Duodenal mucosa (tissue), 2 donors: ENCODE data around the gene CD74.

ENCODE experiments used
- H3K27ac ChIP-seq: one replicate; pipeline ENCODE4 v1.7.0; 2013; ENCODE audit warnings: low read depth, low read length
- H3K27me3 ChIP-seq, 2 donors: one replicate each; pipeline ENCODE4 v1.7.0; 2013; ENCODE audit warnings: low read length in 2 of 2, control low read depth in 1 of 2; ENCODE audit not compliant: insufficient read depth in 2 of 2, control insufficient read depth in 1 of 2
- H3K36me3 ChIP-seq, 2 donors: one replicate each; pipeline ENCODE4 v1.7.0; 2013; ENCODE audit warnings: low read length in 2 of 2, control low read depth in 1 of 2; ENCODE audit not compliant: insufficient read depth in 2 of 2, control insufficient read depth in 1 of 2
- H3K4me1 ChIP-seq, 2 donors: one replicate each; pipeline ENCODE4 v1.7.0; 2013; ENCODE audit warnings: low read length in 2 of 2, control low read depth in 1 of 2; ENCODE audit not compliant: insufficient read depth in 2 of 2, control insufficient read depth in 1 of 2
- H3K4me3 ChIP-seq, 2 donors: one replicate each; pipeline ENCODE4 v1.7.0; 2013; ENCODE audit warnings: low read length in 2 of 2, low read depth in 1 of 2
- H3K9ac ChIP-seq, 2 donors: one replicate each; pipeline ENCODE4 v1.7.0; 2013; ENCODE audit warnings: low read length in 2 of 2, low read depth in 1 of 2
- H3K9me3 ChIP-seq, 2 donors: one replicate each; pipeline ENCODE4 v1.7.0; 2013; ENCODE audit warnings: low read length in 2 of 2, control low read depth in 1 of 2; ENCODE audit not compliant: control insufficient read depth in 1 of 2

CD74 gene

DNA sequence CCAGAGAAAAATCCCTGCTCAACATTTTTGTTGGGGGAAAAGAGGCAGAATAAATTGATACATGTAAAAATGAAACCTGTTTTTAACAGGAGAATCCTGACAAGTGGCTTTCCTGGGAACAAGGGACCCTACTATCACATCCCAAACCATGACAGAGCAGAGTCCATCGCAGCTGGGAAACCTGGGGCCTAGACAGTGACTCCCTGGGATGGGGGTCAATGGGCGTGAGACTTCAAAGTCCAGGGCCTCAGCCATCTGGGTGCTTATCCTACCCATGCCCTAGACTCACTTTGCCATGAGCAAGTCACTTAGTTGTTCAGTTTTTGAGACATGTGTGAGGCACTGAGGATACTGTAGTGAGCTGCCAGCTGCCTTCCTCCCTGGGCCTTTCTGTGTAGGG lies 49.5 kb downstream of the CD74 start:
- peaks cover 17 to 74% of the 10 kb centered on the region in 2 donors for H3K36me3 ChIP-seq
- H3K9me3 ChIP-seq, result no peaks in the 10 kb centered on the region

GRCh38 chr5:150361301-150361700 lies 51.4 kb downstream of the CD74 start:
- no peak overlapping the region for H3K4me3 ChIP-seq
- no peaks in the 10 kb centered on the region for H3K9me3 ChIP-seq

More for the DNA sequence above, 49.5 kb downstream of the CD74 start:
- Histone ChIP-seq H3K27ac (no peak overlapping the region), H3K9ac (no peak overlapping the region), H3K4me3 (no peak overlapping the region), H3K27me3 (no peaks in the 10 kb centered on the region), H3K4me1 (peaks cover 5 to 12% of the 10 kb centered on the region in 2 donors)

DNA sequence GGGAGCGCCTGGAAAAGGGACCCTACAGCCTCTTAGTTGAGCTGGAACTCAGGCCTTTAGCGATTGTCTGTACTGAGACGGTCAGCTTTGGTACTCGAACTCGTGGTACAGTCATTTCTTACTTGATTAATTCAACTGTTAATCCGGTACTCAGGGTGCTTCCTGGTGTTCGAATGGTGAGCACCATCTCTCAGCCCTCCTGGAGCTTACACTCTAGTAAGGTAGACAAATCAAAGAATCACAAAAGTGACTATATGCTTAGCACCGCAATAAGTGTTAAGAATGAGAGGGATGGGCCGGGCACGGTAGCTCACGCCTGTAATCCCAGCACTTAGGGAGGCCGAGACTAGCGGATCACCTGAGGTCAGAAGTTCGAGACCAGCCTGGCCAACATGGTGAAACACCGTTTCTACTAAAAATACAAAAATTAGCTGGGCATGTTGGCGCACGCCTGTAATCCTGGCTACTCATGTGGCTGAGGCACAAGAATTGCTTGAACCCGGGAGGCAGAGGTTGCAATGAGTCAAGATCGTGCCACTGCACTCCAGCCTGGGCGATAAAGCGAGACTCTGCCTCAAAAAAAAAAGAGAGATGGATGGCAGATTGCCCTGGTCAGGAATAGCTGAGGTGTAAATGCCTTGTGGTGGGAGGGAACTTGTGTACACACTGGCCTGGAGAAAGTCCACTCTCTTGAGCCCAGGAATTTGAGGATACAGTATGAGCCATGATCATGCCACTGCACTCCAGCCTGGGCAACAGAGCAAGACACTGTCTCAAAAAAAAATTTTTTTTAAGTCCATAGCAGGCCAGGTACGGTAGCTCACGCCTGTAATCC lies 54.2 kb downstream of the CD74 start:
- no peaks in the 10 kb centered on the region for H3K27me3 ChIP-seq
- peaks cover 19 to 21% of the 10 kb centered on the region in 2 donors for H3K4me1 ChIP-seq
- no peak overlapping the region for H3K27ac ChIP-seq
- peak overlapping the region; percentile 73 to 77 for H3K9ac ChIP-seq
- H3K9me3 ChIP-seq, result no peaks in the 10 kb centered on the region
- H3K4me3 ChIP-seq, result peak overlapping the region; percentile 88 to 90
- peaks cover 0 to 34% of the 10 kb centered on the region in 2 donors for H3K36me3 ChIP-seq

More at GRCh38 chr5:150361301-150361700, 51.4 kb downstream of the CD74 start:
- Histone ChIP-seq H3K27me3 (no peaks in the 10 kb centered on the region), H3K9ac (no peak overlapping the region), H3K36me3 (peaks cover 7 to 61% of the 10 kb centered on the region in 2 donors), H3K4me1 (peaks cover 16 to 21% of the 10 kb centered on the region in 2 donors), H3K27ac (no peak overlapping the region)

DNA sequence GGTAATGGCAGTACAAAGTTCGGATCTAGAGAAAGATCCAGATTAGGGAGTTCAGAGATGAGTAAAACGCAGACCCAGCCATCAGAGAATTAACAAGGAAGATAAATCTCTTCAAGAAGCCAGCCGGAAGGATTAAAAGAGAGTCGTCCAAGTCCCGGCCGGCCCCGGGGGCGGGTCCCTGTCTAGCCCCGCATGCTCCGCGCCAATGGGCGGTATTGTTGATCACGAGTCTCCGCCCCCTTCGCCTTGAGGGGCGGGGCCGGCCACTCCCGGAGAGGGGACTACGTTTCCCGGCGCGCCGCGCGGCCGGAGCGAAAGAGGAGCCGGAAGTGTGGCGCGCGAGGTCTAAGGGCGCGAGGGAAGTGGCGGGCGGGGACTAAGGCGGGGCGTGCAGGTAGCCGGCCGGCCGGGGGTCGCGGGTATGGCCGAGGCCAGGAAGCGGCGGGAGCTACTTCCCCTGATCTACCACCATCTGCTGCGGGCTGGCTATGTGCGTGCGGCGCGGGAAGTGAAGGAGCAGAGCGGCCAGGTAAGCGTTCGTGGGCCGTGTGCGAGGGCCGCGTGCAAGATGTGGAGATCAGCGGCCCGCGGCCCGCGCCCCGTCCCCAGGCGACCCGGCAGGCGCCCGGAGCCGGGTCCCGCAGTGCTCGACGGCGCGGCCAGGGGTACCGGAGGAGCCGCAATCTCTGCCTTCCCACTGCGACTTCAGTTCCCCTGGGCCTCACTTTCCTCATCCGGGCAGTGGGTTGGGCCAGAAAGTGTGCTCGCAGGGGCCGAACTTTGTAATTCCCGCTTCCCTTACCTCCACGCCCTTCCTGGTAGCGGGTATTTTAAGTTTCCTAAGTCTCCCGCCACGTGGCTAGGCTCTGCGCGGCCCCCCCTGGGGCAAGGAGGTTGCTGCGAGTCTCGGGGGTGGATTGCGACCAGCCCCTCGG lies 55.1 kb downstream of the CD74 start, which contains the start of gene TCOF1:
TCOF1 (plus strand) TSS at position 372 of the 935 bp plus-strand sequence; CDS start at position 422, 50 bp downstream.
- H3K4me1 ChIP-seq, result peaks cover 23% of the 10 kb centered on the region in 2 donors
- no peaks in the 10 kb centered on the region for H3K9me3 ChIP-seq
- peak within 1 kb of the TSS; percentile 73 to 77 for H3K9ac ChIP-seq
- peak within 1 kb of the TSS; percentile 18 for H3K27ac ChIP-seq
- peaks cover 0 to 25% of the 10 kb centered on the region in 2 donors for H3K36me3 ChIP-seq
- H3K4me3 ChIP-seq, result peak within 1 kb of the TSS; percentile 88 to 90
- no peaks in the 10 kb centered on the region for H3K27me3 ChIP-seq

GRCh38 chr5:150356575-150357294 lies 56.0 kb downstream of the CD74 start:
- Histone ChIP-seq H3K27me3 (no peaks in the 10 kb centered on the region), H3K36me3 (peaks cover 0 to 17% of the 10 kb centered on the region in 2 donors), H3K9ac (peak overlapping the region in 1 of 2 donors; percentile 53), H3K9me3 (no peaks in the 10 kb centered on the region), H3K27ac (no peak overlapping the region), H3K4me1 (peaks cover 26 to 27% of the 10 kb centered on the region in 2 donors), H3K4me3 (peak overlapping the region; percentile 88 to 90)

DNA sequence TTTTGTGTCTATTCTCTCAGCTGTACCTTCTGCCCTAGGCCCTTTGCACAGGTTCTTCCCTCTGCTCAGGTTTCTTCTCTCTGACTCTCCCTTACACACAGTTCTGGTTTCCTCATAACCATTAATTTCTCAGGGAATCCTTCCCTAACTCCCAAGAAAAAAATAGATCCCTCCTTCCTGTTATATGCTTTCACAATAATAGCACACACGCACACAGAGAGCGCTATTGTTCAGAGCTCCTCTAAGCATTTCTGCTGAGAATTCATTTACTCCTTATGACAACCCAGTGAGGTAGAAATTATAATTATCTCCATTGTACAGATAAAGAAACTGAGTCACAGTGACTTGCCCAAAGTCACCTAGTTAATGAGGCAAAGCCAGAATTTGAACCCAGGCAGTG lies 56.9 kb downstream of the CD74 start:
- Histone ChIP-seq H3K27me3 (no peaks in the 10 kb centered on the region), H3K36me3 (peaks cover 0 to 7% of the 10 kb centered on the region in 2 donors), H3K9me3 (no peaks in the 10 kb centered on the region), H3K9ac (no peak overlapping the region), H3K27ac (no peak overlapping the region), H3K4me3 (no peak overlapping the region), H3K4me1 (peaks cover 29 to 30% of the 10 kb centered on the region in 2 donors)

DNA sequence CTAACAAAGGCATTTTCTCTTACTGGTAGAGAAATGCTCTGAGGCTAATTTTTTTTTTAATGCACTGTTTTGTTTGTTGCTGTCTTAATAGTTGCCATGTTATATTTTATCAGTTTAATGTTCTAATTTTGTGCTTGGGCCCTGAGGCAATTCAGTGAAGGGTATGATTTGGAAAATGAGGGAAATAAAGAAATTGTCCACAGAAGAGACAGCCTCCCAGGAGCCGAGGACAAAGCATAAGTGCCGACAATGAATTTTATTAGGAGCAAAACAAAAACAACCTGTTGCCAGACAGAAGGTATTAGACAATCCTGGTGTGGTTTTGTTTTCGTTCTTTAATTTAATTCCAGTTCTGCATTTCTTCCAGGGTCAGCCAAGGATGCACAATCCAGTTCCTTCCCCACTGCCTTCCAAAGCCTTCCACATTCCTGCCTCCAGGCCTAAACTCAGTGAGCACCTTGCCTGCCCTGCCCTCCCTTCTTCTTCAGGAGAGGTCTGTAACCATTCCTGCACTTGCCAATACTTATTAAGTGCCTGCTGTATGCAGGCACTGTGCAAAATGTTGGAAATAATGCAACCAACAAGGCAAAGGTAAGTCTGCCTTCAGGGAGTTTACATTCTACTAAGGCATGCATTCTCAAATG lies 59.6 kb downstream of the CD74 start:
- H3K27me3 ChIP-seq, result no peaks in the 10 kb centered on the region
- H3K36me3 ChIP-seq, result no peaks in the 10 kb centered on the region
- H3K4me3 ChIP-seq, result no peak overlapping the region
- H3K9ac ChIP-seq, result no peak overlapping the region
- H3K9me3 ChIP-seq, result no peaks in the 10 kb centered on the region
- no peak overlapping the region for H3K27ac ChIP-seq
- H3K4me1 ChIP-seq, result peaks cover 19 to 30% of the 10 kb centered on the region in 2 donors

DNA sequence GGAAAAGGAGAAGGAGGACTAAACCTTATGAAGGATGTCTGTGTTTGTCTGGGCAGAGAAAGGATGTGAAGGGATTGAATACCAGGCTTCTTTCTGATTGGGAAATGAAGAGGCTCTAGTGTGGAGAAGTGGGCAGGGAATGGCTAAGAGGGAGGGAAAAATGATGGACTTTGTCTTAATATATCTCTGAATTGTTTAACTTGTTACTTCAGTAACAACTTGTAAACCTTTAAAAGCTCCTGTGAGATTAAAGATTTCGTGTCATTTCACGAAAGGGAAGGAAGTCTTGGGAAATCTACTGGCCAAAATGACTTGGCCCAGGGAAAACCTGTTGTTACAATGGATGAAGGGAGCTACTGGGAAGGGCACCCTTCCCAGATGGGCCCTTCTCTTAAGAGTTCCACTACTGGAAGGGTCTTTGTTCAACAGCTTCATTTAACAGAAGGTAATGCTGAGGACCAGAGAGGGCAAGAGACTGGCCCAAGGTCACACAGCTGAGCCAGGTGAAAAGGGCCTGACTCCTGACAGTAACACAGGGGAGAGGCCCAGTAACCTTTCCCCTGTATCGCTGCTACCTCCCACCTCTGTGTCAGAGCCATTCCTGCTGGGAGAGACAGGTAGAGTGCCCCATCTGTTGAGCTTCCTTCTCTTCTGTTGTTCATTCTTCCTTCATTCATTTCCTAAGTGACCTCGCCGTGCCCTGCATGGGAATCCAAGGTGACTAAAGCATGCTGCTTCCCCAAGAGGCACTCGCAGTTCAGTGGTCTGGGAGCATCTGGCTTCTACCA lies 60.3 kb downstream of the CD74 start:
- H3K27me3 ChIP-seq, result no peaks in the 10 kb centered on the region
- H3K4me3 ChIP-seq, result no peak overlapping the region
- H3K27ac ChIP-seq, result no peak overlapping the region
- no peak overlapping the region for H3K9ac ChIP-seq
- no peaks in the 10 kb centered on the region for H3K9me3 ChIP-seq
- peaks cover 17 to 28% of the 10 kb centered on the region in 2 donors for H3K4me1 ChIP-seq
- no peaks in the 10 kb centered on the region for H3K36me3 ChIP-seq
